ENCODE measurements around the gene SLC44A5. TPM values are rescaled to one million over a fixed set of nuclear protein-coding genes. Genes with fewer than 3 reads are reported as not detected.

The SLC44A5 gene
- total RNA-seq, 3 donors from 2014 or later: 0.16 to 3.6 (median 3.5) TPM

DNA sequence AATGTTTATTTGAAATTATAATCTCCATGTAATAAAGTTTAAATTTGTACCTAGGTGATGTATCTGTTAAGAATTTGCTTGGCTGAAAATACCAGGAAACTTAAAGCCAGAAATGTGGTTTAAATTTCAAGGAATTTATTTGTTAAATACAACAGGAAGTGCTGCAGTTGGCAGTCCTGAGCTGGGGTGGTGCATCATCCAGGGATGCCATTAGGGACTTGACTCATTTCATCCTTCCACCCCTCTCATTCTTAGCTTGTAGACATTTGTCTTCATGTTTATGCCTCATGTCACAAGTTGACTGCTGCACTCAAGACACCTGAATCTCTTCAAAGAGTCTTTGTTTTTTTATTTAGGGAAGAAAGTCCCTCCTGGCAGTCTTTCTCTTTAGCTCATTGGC lies 300.8 kb downstream of the SLC44A5 start:
- DNase-seq (ENCODE audit: low spot score in 2 of 2): no peak
- TF ChIP-seq POLR2A (IDR thresholded peaks at IDR 0.05) (no peak), POLR2AphosphoS5 (IDR thresholded peaks at IDR 0.05) (no peak)
- TF ChIP-seq, protein P1, sequence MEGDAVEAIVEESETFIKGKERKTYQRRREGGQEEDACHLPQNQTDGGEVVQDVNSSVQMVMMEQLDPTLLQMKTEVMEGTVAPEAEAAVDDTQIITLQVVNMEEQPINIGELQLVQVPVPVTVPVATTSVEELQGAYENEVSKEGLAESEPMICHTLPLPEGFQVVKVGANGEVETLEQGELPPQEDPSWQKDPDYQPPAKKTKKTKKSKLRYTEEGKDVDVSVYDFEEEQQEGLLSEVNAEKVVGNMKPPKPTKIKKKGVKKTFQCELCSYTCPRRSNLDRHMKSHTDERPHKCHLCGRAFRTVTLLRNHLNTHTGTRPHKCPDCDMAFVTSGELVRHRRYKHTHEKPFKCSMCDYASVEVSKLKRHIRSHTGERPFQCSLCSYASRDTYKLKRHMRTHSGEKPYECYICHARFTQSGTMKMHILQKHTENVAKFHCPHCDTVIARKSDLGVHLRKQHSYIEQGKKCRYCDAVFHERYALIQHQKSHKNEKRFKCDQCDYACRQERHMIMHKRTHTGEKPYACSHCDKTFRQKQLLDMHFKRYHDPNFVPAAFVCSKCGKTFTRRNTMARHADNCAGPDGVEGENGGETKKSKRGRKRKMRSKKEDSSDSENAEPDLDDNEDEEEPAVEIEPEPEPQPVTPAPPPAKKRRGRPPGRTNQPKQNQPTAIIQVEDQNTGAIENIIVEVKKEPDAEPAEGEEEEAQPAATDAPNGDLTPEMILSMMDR (IDR thresholded peaks at IDR 0.05): no peak
- Histone ChIP-seq H3K9me3 (no peaks in the 10 kb centered on the region), H3K4me1 (no peaks in the 10 kb centered on the region), H3K4me3 (no peak overlapping the region), H3K36me3 (no peaks in the 10 kb centered on the region), H3K27me3 (no peaks in the 10 kb centered on the region), H3K27ac (no peak overlapping the region)
- intact Hi-C loops (cut with DNase I; ENCODE audit: low total_unique reads): no loop called here

DNA sequence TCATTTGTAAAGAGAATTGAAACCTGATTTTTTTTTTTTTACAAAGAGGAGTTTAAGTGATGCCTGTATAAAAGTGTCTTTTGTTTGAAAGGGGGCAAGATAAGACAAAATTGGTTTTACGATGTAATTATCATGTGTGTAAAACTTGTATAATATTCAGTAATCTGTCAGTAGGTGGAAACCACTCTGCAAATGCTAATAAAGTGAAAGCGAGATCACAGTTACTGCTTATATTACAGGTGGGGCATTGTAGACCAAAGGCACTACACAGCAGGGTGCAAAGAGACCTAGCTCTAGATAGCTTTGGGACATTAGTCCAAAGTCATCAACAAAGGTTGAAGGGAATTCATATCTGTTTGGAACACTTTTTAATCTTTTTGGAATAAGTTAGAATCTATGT lies 302.5 kb downstream of the SLC44A5 start:
- TF ChIP-seq, protein P1 (IDR thresholded peaks at IDR 0.05): no peak
- TF ChIP-seq POLR2A (IDR thresholded peaks at IDR 0.05) (no peak), POLR2AphosphoS5 (IDR thresholded peaks at IDR 0.05) (no peak)
- intact Hi-C loops (cut with DNase I; ENCODE audit: low total_unique reads): no loop called here
- Histone ChIP-seq H3K36me3 (no peaks in the 10 kb centered on the region), H3K27ac (no peak overlapping the region), H3K27me3 (no peaks in the 10 kb centered on the region), H3K4me1 (no peaks in the 10 kb centered on the region), H3K9me3 (no peaks in the 10 kb centered on the region), H3K4me3 (no peak overlapping the region)
- DNase-seq (ENCODE audit: low spot score in 2 of 2): no peak

DNA sequence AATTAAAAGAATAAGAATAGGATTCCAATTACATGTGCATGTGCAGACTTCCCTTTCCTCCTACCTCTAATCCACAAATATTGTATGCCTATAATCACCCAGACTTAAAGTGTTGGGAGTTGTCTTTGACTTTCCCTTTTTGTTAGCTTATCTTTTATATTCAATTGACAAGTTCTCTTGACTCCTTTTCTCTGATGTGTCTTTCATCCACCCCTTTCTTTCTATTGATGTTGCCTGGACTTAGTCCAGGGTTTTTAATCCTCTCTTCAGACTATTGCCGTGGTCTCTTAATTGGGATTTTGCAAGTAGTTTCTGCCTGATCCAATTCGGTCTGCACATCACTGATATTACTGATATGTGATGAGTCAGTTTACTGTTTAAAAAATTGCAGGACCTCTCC lies 305.9 kb downstream of the SLC44A5 start:
- H3K4me1 ChIP-seq: no peaks in the 10 kb centered on the region
- no peaks in the 10 kb centered on the region for H3K27me3 ChIP-seq
- intact Hi-C loops (cut with DNase I; ENCODE audit: low total_unique reads): no loop called here

DNA sequence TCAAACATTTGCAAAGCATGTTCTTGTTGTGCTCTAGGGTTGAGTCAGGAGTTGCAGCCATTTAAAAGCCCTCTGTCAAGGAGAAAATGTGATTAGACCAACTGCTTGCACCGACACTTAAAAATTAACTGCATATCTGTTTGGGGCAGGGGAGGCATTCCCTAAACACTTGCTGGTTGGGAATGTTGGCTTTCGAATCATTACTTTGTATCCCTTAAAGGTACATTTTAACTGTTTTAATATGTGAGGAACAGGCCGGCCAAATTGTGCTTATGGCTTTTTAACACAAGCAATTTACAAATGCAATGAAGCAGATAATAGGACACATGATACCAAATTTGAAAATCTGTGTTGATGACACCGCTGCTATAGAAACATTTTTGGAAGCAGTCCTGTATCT lies 317.6 kb downstream of the SLC44A5 start:
- H3K4me3 ChIP-seq: no peak overlapping the region
- no peak for DNase-seq (ENCODE audit: low spot score in 2 of 2)
- H3K4me1 ChIP-seq: no peaks in the 10 kb centered on the region
- no peak overlapping the region for H3K27ac ChIP-seq
- TF ChIP-seq POLR2A (IDR thresholded peaks at IDR 0.05) (no peak), POLR2AphosphoS5 (IDR thresholded peaks at IDR 0.05) (no peak)
- TF ChIP-seq, protein P1 (IDR thresholded peaks at IDR 0.05): no peak
- H3K9me3 ChIP-seq: no peaks in the 10 kb centered on the region
- intact Hi-C loops (cut with DNase I; ENCODE audit: low total_unique reads): no loop called here
- H3K36me3 ChIP-seq: no peaks in the 10 kb centered on the region
- no peaks in the 10 kb centered on the region for H3K27me3 ChIP-seq

More for the DNA sequence above, 305.9 kb downstream of the SLC44A5 start:
- H3K9me3 ChIP-seq: no peaks in the 10 kb centered on the region
- H3K27ac ChIP-seq: no peak overlapping the region
- no peak for DNase-seq (ENCODE audit: low spot score in 2 of 2)
- no peak overlapping the region for H3K4me3 ChIP-seq
- no peak for TF ChIP-seq POLR2AphosphoS5 (IDR thresholded peaks at IDR 0.05)
- TF ChIP-seq POLR2A (IDR thresholded peaks at IDR 0.05): no peak
- TF ChIP-seq, protein P1 (IDR thresholded peaks at IDR 0.05): no peak
- H3K36me3 ChIP-seq: no peaks in the 10 kb centered on the region

DNA sequence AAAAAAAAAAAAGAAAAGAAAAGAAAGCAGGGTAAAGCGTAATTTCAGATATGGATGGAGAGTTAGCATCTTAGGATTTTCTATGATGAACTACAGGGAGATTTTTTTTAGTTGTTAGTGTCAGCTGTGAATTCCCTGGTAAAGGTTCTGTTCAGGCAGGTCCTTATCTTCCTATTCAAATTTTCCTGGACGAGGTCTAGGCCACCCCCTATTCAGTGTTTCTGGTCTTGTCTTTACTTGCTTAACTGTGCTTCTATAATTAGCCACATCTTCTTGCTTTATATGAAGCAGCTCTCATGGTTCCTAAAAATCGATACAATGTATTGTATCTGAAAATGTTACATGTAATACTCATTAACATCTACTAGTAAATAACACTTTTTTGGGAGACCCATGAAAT lies 318.9 kb downstream of the SLC44A5 start:
- H3K4me1 ChIP-seq: no peaks in the 10 kb centered on the region
- no peaks in the 10 kb centered on the region for H3K27me3 ChIP-seq
- H3K9me3 ChIP-seq: no peaks in the 10 kb centered on the region
- intact Hi-C loops (cut with DNase I; ENCODE audit: low total_unique reads): no loop called here
- H3K4me3 ChIP-seq: no peak overlapping the region
- H3K27ac ChIP-seq: no peak overlapping the region
- TF ChIP-seq POLR2AphosphoS5 (IDR thresholded peaks at IDR 0.05): no peak
- TF ChIP-seq POLR2A (IDR thresholded peaks at IDR 0.05): no peak
- TF ChIP-seq, protein P1 (IDR thresholded peaks at IDR 0.05): no peak
- DNase-seq (ENCODE audit: low spot score in 2 of 2): no peak
- H3K36me3 ChIP-seq: no peaks in the 10 kb centered on the region

Measured in breast epithelium (tissue), 4 donors.